Activated naive CD4-positive, alpha-beta T cell treated with Interleukin-2 at 50 U/mL for 16 hours (primary cell): Measurements from ENCODE around the gene ARL10.

ENCODE experiments used
- DNase-seq: peaks from one replicate; pipeline ENCODE4 v3.0.0-alpha.2; 2020

ARL10 gene

DNA sequence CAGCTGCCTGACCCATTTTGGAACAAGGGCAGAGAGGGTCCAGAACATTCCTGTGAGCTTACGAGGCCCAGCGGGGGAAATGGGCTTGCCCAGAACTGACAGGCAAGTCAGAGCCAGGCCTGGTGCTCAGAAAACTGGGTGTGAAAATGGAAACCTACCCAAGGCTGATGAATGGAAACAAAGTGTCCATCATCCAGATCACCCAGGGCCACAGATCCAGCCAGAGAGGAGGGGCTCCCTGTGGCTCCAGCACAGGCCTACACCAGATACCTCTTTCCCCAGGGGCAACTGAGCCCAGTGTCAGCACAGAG, 47.9 kb downstream of the ARL10 start:
- no peak for DNase-seq

DNA sequence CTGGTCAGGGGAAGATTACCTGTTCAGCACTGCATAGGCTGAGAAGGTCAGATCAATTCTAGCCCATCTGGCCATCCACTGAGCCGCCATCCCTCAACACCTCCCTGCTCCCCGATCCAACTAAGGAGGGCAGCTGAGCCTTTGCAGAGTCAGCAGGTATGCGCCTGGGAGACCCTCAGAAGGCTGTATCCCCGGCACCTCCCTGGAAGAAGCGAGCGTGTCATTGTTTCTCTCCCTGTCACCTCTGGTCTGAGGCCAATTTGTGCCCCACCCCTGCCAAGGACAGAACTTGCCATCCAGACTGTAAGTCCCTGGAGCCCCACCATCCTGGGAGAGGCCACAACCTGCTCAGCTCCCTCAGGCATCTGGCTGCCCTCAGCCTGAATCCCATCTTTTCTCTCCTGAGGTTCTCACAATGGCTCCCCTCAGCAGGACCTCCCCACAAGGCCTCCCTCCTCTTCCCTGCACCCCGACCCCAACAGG, 48.5 kb downstream of the ARL10 start:
- no peak for DNase-seq

DNA sequence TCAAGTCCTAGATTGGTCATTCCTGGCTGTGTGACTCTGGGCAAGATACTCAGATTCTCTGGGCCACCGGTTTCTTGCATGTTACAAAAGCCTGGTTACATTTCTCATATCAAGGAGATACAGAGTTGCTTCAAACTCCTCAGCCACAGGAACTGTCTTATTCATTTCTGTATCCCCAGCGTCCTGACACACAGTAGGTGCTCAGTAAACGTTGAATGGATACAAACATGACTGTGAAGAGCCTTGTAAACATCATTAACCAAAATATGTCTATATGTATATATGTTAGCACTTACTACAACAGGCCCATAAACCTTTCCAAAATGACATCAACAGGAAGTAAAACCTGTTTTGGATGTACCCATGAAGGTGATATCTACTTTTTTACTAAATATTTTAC, 49.4 kb downstream of the ARL10 start:
- no peak for DNase-seq

DNA sequence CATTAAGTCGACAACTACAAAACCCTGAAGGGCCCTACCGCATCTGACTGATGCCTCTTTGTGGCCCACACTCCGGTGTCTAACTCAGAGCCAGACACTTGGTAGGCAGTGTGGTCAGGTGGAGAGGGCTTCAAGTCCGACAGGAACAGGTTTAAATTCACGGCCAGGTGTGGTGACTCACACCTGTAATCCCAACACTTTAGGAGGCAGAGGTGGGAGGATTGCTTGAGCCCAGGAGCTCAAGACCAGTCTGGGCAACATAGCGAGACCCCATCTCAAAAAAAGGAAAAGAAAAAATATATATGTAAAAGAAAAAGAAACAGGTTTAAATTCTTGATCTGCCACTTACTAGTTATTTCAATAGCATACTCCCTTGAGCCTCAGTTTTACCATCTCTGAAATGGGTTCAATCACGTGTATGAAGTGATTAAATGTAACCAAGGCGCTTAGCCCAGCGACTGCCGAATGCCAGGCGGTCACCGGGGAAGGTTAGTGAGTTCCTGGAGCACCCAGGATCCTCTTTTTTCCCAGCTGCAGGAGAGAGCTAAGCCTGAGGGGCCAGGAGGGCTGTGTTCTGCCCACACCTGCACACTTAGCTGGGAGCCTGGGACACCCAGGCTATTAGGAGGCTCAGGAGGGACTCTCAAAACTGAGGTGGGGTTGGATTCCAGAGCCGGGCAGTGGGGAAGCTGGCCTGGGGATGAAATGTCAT, 50.1 kb downstream of the ARL10 start:
- no peak for DNase-seq

DNA sequence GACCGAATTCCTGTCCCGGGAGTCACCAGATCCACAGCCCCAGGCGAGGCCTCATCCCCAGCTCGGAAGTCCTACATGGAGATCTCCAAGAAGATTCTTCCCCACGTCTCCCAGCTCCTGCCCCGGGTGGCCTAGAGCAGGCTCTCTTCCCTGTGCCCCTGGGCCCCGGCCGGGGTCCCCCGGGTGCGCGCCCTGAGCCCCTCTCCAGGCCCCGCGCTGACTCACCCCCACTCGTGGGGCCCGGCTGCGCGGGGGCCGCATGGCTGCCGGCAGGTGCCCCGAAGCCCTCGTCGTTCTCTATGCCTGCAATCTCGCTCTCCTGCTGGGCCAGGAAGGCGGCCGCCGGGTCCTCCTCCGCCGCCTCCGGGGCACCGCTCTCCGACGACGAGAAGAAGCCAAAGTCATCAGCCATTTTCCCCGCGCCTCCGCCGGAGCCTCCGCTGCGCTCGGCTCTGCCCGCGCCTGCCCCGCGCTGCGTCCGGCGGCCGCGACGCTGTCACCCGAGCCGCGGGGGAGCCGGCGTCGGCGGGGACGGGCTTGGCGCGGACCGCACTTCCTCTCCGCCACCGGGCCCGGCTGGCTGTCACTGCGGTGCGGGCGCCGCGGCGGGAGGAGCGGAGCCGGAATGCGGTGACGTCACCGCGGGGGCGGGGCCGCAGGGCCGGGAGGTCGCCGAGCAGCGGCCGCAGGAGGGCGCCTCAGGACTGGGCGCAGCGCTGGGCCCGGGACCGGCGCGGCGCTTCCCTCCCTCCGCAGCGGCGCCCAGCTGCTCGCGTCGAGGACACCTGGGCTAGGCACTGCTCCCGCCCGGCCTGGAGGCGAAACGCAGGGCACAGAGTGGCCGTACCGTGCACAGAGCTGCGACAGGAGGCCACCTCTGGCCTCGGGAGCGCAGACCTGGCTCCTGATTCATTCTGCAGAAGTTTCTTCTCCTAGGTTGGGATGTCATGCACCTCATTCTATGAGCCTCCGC, 51.0 kb downstream of the ARL10 start, which contains the start of gene CLTB:
TSS of gene CLTB (minus strand) at position 588 of the 973 bp plus-strand sequence. CDS start at position 412, 176 bp downstream.
- peak; percentile 92 for DNase-seq

DNA sequence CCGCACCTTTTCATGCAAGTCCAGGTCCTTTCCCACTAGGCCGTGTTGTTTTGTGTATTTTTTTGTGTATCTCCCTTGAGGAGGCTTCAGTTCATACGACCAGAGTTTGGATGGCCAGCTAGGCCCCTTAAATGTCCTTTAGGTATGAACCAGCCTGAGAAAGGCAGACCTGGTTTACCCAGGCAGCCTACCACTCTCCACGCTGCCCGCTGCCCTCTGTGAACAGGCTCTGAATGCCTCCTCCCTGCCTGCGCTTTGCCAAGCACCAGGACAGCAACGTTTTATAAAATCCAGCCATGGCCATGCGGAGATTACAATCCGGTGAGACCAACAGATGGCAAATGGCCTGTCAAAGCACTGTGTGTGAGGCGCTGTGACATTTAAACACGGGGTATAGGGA, 51.7 kb downstream of the ARL10 start:
- DNase-seq, result no peak

DNA sequence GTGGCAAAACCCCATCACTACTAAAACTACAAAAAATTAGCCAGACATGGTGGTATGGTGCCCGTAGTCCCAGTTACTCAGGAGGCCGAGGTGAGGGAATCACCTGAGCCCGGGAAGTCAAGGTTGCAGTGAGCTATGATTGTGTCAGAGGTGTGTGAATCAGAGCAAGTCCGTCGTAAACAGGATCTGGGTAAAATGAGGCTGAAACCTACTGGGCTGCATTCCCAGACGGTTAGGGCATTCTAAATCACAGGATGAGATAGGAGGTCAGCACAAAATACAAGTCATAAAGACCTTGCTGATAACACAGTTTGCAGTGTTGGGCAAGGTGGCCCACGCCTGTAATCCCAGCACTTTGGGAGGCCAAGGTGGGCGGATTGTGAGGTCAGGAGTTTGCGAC, 53.0 kb downstream of the ARL10 start:
- DNase-seq, result no peak

DNA sequence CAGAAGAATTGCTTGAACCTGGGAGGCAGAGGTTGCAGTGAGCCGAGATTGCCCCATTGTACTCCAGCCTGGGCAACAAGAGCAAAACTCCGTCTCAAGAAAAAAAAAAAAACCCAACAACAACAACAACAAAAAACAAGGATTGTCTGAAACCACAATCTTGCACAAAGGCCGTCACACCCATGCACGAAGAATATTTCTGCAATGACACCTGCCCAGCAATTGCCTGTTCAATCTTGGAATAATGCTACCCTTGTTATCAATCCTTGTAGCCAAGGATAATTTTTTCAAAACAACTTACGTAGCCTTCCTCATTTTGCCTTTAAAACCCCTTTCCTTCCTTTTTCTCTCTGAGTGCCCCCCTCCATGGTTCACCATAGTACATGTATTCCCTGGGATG, 54.8 kb downstream of the ARL10 start:
- DNase-seq, result no peak

DNA sequence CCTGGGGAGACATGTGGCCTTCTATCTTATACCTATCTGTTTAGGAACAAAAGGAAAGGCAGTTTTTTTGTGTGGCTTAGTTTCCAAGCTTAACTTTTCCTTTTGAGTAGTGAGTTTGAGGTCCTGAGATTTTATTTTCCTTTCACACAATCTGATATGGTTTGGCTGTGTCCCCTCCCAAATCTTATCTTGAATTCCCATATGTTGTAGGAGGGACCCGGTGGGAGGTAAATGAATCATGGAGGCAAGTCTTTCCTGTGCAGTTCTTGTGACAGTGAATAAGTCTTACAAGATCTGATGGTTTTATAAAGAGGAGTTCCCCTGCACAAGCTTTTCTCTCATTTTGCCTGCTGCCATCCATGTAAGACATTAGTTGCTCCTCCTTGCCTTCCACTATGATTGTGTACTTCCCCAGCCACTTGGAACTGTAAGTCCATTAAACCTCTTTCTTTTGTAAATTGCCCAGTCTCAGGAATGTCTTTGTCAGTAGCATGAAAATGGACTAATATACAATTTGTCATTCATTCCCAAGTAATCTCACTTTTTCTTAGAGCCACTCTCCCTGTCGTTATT, 55.8 kb downstream of the ARL10 start:
- no peak for DNase-seq

DNA sequence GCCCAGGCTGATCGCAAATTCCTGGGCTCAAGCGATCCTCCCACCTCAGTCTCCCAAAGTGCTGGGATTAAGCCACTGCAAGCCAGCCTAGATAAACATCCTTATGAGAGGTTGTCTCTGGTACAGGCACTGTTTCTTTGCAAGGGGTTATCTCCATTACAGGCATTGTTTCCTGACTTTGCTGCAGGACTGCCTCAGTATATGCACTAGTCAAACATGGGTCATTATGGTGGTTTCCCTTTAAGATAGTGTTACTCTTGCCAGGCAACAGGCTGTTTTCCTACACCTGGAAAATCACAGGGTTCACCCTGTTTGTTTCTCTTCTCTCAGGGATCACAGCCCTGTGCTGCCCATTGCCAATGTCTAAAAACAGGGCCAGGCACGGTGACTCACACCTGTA, 58.9 kb downstream of the ARL10 start:
- no peak for DNase-seq

DNA sequence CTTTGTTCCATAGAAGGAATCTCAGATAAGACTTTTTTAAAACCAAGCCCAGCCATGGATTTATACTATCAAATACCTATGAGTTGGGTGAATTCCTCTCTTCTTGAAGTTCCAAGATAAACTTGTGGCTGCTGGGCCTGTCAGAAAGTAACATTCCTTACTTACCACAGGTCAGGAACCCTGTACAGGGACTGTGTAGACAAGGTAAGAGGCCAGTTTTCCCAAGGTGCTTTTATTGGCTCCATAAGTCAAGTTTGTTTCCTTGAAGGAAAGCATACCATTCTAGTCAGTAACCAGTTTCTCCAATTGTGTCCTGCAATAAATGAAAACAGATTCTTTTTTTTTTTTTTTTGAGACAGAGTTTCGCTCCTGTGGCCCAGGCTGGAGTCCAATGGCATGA, 59.9 kb downstream of the ARL10 start:
- DNase-seq, result no peak

DNA sequence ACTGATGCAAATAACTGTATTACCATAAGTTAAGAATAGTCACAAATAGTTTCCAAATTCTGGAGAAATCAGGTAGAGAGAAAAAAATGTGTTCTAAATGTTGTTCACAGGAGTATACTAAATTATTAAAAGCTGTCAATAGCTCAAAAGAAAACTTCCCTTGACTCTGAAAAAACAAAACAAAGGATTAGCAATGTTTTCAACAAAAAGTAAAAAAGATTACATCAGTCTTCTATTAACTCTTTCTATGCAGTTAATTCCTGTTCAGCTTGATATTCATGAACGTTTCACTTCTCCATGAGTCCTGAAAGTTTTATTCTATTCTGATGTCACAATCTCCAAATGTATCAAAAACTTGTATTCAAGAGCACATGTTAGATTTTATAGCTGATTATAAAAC, 60.5 kb downstream of the ARL10 start:
- no peak for DNase-seq

DNA sequence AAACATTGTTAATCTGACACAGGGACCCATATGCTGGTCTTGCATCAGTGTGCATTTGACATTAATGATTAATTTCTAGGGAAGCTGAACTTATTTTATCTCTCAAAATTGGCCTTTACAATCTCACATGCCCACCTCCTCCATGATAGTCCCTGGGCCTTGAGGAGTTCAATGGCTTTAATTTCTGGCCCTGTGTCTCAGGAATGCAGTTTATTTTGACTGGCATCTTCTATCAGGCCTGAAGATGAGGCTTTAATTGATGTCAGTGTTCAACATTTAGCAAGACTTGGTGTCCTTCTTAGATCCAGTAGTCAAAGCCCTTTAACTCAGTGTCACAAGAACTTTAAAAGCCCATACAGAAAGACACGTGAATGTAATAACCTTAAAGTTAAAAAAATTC, 61.6 kb downstream of the ARL10 start:
- DNase-seq, result no peak

DNA sequence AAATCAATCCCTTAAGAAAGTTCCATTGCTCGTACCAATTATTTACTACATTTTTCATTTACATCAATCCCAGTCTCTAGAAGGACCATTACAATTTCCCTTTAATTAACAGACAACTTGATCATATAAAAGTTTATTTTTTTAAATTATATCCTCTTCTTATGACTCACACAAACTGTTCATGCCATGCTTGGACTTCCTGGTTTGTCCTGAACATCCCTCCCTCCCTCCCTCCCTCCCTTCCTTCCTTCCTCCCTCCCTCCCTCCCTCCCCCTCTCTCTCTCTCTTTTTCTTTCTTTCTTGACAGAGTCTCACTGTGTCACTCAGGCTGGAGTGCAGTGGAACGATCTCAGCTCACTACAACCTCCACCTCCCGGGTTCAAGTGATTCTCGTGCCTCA, 62.7 kb downstream of the ARL10 start:
- DNase-seq, result no peak

DNA sequence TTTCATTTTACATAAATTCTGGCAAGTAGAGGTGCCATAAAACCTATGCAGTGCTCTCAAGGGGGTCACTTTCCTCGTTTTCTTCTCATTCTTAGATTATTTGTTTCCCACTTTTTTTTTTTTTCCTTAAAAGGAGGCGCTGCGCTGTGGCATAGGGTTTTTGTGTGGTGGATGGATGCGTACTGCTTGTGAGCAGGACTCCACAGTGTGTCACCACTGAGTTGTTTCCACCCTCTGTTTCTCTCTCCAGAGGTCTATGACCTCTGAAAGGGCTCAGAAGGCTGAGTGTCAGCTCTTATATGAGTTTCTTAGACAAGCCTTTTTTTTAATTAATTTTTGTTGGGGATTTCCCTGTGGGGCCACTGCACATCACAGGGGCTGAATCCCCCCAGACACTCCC, 64.7 kb downstream of the ARL10 start:
- DNase-seq, result no peak
